Motor neuron (in vitro differentiated cells): ENCODE data around the gene ELL. TPM values are rescaled to one million over a fixed set of nuclear protein-coding genes. Genes with fewer than 3 reads are reported as not detected.
A peak's percentile ranks its signal among the peaks of the same experiment; 100 is the strongest.
"Not testable (repeated sequence)": the region's sequence is repeated elsewhere in the genome, so short reads cannot be mapped to it uniquely, and the experiment has no call there.

Source experiments
- ATAC-seq, 8 experiments: fragments of 200-7000 bp; cut with Tn5 transposase; replicated peaks in 6 of 8; 2 replicates each; pipeline ENCODE4 v1.8.0; 2021; ENCODE audit warnings: mild to moderate bottlenecking in 8 of 8, moderate library complexity in 8 of 8
- H3K27ac ChIP-seq, 2 donors: fragments of 250-450 bp; sonication (Bioruptor Pico); 2 replicates each; pipeline ENCODE4 v1.9.0; 2021; ENCODE audit warnings: antibody characterized with exemption in 2 of 2, mild to moderate bottlenecking in 2 of 2, moderate library complexity in 1 of 2
- H3K4me1 ChIP-seq, 2 donors: fragments of 250-450 bp; sonication (Bioruptor Pico); replicated peaks in 1 of 2; 2 replicates each; pipeline ENCODE4 v1.6.1; 2021; ENCODE audit warnings: antibody characterized with exemption in 2 of 2, mild to moderate bottlenecking in 2 of 2, moderate library complexity in 1 of 2
- H3K4me3 ChIP-seq, 5 donors: fragments of 250-450 bp; sonication (Bioruptor Pico); 2 replicates each; pipeline ENCODE4 v1.9.0; 2021; ENCODE audit warnings: antibody characterized with exemption in 5 of 5, mild to moderate bottlenecking in 5 of 5, moderate library complexity in 4 of 5
- WGBS, 10 experiments: fragments of 450-650 bp; shearing (Covaris generic); methylation state at CpG; one replicate each; pipeline ENCODE4 v1.0.0; 2022; 5-methylcytosine and 5-hydroxymethylcytosine counted together
- in situ Hi-C, 9 experiments: fragments of 400-800 bp; cut with MboI; loops; one replicate each; pipeline ENCODE4 v1.15.0; 2021; ENCODE audit warnings: low sequenced_read_pairs in 9 of 9, low pct_unique_long_range_greater_than_20kb in 2 of 9; ENCODE audit not compliant: unreplicated experiment in 9 of 9
- total RNA-seq, 8 experiments: library from RNA; unstranded; fragments of 300-600 nt; gene quantifications; 2 replicates each; pipeline versions ENCODE4 v1.2.3 to v1.2.4, GENCODE V29; 2022

The ELL gene
- total RNA-seq, 8 experiments from 2014 or later = 3.4 to 13.8 (median 6.2) TPM

DNA sequence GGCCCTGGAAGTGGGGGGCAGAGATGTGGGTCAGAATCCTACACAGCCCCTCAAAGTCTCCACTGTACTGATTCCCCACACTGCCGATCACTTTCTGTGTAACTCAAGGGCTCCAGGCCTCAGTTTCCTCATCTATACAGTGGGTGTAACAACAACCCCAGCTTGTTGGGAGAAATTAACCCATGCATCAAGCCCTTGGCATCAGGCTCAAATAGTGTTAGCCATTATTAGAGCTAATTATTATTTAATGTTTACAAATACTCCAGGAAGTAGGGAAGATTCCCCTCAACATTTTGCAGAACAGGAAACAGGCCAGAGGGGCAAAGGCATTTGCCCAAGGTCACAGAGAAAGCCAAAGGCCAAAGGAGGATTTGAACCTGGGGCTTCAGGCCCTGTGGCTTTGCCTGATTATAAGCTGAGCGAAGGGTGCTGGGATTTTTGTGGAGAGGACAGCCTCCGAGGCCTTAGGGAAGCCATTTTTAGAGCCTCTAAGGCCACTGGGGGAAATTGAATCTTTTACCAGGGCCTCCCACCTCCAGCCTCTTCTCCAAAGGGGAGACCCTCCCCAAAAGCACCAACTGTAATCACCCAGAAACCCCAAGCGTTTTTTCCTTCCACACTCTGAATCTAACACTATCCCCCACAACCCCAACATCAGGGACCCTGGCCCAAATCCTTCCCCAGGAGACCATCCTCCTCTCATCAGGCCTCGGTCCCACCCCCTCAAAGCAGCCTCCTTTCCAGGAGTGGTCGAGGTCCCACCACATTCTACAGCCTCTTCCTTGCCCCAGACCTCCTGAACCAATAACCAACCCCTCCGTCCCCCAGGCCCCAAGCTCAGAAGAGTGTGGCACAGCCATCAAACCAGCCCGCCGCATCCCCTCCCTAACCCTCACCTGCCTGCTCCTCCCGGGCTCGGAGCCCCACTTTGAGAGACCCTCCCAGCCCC, 20.4 kb upstream of the ELL start:
- 20 to 100% (median 61%) methylated on average over 1 to 5 of the region's 11 CpGs; no CpG with 5 or more reads in 4 of the 10 experiments for WGBS, 10 experiments
- ATAC-seq = peak in 5 of 8 experiments; percentile 20 to 36 (median 24)
- Histone ChIP-seq H3K4me1 (peaks cover 3 to 10% of the 10 kb centered on the region in 2 donors), H3K27ac (peak overlapping the region; percentile 50 to 71), H3K4me3 (peak overlapping the region; percentile 54 to 87 (median 60))
- in situ Hi-C loops = no loop called here

DNA sequence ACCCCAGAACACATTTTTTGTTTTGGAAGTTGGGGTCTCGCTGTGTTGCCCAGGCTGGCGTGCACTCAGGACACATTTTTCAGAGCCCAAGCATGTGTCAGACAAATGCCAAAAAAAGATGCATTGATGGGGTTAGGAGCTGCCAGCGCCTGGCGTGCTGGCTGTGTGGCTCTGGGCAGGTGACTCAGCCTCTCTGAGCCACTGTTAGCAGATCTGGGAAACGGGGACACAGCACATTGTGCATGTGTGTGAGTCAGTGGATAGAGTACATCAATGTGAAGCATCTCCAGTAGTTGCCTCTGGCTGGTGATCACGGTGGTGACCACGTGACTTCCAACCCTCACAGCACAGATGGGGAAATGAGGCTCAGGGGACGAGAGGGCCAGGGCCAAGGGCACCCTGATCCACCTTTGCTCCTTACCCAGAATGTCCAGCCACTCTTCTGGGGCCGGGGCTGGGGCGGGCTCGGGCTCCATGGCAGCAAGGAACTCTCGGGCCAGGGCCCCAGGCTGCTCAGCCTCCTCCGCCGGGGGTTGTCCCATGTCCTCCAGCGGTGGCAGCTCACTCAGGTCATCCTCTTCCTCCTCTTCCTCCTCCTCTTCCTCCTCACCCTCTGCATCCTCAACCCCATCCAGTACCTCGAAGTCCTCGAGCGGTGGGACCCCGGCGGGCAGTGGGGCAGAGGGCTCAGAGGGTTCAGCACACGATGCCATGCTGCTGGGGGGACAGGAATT, 19.6 kb upstream of the ELL start:
- 0 to 100% (median 100%) methylated on average over 1 to 13 of the region's 21 CpGs; no CpG with 5 or more reads in 2 of the 10 experiments for WGBS, 10 experiments
- peaks cover 3 to 10% of the 10 kb centered on the region in 2 donors for H3K4me1 ChIP-seq
- H3K4me3 ChIP-seq = no peak overlapping the region
- no peak overlapping the region for H3K27ac ChIP-seq
- ATAC-seq = peak in 1 of 8 experiments; percentile 9
- in situ Hi-C loops = no loop called here

DNA sequence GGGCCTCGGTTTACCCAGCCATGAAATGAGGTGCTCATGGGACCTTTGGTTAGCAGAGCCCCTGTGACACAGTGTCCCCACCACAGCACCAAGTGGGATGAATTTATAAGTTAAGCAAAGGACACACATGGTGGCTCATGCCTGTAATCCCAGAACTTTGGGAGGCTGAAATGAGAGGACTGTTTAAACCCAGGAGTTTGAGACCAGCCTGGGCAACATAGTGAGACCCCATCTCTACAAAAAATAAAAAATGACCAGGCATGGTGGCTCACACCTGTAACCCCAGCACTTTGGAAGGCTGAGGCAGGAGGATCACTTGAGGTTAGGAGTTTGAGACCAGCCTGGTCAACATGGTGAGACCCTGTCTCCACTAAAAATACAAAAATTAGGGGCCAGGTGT, 18.3 kb upstream of the ELL start:
- H3K27ac ChIP-seq, in situ Hi-C loops, ATAC-seq, H3K4me3 ChIP-seq: not testable (repeated sequence)
- WGBS, 10 experiments = 40 to 83% (median 75%) methylated on average over 1 of the region's 1 CpG; no CpG with 5 or more reads in 7 of the 10 experiments
- peaks cover 3 to 10% of the 10 kb centered on the region in 2 donors for H3K4me1 ChIP-seq

DNA sequence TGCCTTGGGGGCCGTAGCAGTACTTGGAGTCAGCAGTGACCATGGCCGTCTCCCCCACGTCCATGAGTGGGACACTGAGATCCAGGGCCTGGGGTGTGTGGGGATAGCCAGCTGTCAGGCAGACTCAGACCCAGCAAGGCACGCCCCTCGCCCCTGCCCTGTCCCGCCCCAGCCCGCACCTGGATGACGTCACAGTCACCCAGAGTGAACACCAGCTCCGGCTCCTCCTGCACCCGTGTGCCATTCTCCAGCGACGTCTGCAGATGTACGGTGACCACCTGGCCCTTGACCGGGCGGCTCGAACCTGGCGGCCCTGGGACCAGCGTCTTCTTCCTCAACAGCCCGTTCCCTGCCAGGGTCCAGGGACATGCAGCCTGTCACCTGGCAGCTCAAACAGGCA, 17.5 kb upstream of the ELL start:
- Histone ChIP-seq H3K4me1 (peaks cover 3 to 10% of the 10 kb centered on the region in 2 donors), H3K27ac (no peak overlapping the region), H3K4me3 (no peak overlapping the region)
- in situ Hi-C loops = no loop called here
- ATAC-seq = no peak
- 100% methylated on average over 2 of the region's 19 CpGs; no CpG with 5 or more reads in 9 of the 10 experiments for WGBS, 10 experiments

DNA sequence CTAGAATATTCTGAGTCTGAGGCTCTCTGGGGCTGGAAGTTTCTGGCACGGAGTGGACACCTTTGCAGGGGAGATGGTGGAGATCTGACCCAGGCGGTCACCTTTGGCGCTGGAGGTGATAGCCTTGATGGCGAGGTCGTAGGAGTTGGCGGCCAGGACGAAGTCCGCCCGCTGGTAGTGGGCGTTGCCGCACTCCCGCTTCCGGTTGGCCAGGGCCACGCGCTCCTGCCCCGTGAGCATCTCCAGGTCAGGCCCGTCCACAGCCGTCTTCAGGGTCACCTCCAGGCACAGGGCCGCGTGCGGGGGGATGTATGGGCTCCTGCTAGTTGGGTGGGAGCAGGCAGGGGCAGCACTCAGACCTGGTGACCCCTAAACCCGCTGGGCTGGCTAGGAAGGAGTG, 16.2 kb upstream of the ELL start:
- in situ Hi-C loops = no loop called here
- Histone ChIP-seq H3K4me1 (peaks cover 0 to 5% of the 10 kb centered on the region in 2 donors), H3K4me3 (no peak overlapping the region), H3K27ac (no peak overlapping the region)
- ATAC-seq = no peak
- WGBS, 10 experiments = 91 to 100% (median 95%) methylated on average over 4 to 9 of the region's 22 CpGs; no CpG with 5 or more reads in 7 of the 10 experiments

DNA sequence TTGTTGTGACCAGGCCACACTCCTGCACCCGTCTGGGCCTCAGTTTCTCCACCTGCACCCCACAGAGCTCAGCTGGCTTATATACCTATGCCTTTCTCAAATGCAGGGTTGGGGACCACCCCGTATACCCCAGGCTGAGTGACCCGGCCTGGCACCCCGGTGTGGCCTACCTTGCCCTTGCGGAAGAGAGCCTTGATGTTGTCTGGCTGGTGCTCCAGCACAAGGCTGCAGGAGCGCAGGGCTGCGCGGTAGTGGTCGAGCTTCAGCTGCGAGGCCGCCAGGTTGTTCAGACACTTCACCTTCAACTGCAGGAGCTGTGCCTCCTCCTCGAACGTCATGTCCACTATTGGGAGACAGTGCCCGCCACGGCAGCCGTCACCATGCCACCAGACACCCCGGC, 15.6 kb upstream of the ELL start:
- in situ Hi-C loops = no loop called here
- peaks cover 0 to 4% of the 10 kb centered on the region in 2 donors for H3K4me1 ChIP-seq
- no peak overlapping the region for H3K4me3 ChIP-seq
- H3K27ac ChIP-seq = no peak overlapping the region
- ATAC-seq = no peak
- WGBS, 10 experiments = 70 to 100% (median 100%) methylated on average over 1 to 2 of the region's 17 CpGs; no CpG with 5 or more reads in 7 of the 10 experiments

DNA sequence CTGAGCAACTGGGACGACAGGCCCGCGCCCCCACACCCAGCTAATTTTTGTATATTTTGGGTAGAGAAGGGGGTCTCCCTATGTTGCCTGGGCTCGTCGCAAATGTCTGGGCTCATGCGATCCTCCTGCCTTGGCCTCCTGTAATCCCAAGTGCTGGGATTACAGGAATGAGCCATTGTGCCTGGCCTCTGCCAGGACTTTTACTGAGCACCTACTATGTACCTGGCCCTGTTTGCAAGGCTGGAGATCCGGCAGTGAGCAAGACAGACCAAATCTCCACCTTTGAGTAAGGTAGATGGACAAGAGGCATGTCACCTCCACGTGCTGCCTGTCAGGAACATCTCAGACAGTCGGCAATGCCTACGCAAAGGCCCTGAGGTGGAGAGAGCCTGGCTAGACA, 14.6 kb upstream of the ELL start:
- Histone ChIP-seq H3K27ac (no peak overlapping the region), H3K4me3 (no peak overlapping the region), H3K4me1 (no peaks in the 10 kb centered on the region)
- ATAC-seq = no peak
- in situ Hi-C loops = no loop called here
- 60 to 100% (median 93%) methylated on average over 1 to 7 of the region's 10 CpGs; no CpG with 5 or more reads in 3 of the 10 experiments for WGBS, 10 experiments

DNA sequence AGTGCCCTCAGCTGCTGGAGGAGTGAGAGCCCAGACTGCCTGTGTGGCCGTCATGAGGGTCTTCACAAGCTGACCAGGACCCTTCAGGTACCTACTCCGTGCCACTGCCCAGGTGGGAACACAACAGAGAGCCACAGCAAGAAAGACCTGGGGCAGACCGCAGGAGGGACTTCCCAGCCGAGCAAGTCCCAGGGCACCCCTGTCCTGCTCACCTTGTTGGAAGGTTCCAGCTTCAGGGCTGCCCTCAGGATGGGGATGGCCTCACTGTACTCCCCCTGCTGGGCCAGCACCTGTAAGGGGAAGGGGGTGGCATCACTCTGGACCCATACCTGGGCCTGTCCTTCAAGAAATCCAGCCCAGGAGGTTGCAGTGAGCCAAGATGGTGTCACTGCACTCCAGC, 11.2 kb upstream of the ELL start:
- no peak for ATAC-seq
- H3K27ac ChIP-seq = no peak overlapping the region
- in situ Hi-C loops = no loop called here
- no peak overlapping the region for H3K4me3 ChIP-seq
- no peaks in the 10 kb centered on the region for H3K4me1 ChIP-seq
- 80 to 100% (median 100%) methylated on average over 1 to 4 of the region's 4 CpGs; no CpG with 5 or more reads in 5 of the 10 experiments for WGBS, 10 experiments

DNA sequence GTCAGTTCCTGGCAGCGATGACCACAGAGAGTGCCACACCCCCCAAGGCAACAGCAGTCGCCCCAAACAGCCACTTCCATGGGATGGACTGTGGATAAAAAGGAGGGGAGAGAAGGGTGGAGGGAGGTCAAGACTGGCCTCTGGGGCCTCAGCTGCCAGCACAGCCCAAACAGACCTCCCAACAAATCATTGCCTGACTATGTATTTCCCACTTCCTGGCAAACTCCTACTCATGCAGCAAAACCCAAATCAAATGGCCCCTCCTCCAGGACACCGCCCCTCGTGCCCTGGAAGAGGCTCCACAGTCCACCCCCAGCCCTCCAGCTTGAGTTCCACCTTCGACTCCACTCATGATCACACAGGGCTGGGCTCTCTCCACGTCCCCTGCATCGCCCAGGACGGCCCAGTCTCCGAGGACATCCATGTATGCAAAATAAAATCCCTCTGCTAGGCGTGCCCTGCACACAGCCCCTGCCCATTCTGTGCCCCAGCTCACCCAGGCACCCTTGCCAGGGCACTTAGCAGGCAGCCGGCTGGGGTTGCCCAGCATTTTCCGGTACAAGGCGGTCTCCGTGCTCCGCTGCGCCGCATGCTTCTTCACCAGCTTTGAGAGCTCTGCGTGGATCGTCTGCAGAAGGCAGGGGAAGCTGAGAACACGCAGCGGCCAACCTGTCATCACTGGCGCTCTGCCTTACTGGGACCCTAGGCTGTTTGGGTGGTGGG, 10.5 kb upstream of the ELL start:
- Histone ChIP-seq H3K27ac (no peak overlapping the region), H3K4me1 (no peaks in the 10 kb centered on the region), H3K4me3 (no peak overlapping the region)
- peak in 5 of 8 experiments; percentile 5 to 71 (median 12) for ATAC-seq
- in situ Hi-C loops = no loop called here
- WGBS, 10 experiments = 70 to 98% (median 72%) methylated on average over 4 to 7 of the region's 22 CpGs; no CpG with 5 or more reads in 7 of the 10 experiments

DNA sequence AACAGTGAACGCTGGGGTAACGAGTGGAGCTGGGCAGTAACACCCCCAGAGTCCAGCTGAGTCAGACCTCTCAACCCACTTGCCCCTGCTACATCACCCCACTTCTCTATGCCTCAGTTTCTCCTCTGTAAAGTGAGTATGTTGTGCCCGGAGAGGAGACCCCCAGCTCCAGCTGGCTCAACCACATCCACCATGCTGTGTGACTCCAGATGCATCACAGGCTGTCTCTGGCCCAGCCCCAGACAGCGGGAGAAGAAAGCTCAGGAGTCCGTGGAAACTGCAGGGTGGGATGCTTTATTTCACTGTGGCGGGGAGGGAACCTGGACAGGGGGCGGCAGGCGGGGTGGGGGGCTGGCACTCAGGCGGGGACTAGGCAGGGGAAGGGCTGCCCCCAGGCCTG, 9.6 kb upstream of the ELL start:
- WGBS, 10 experiments = 40 to 96% (median 75%) methylated on average over 1 to 4 of the region's 9 CpGs; no CpG with 5 or more reads in 6 of the 10 experiments
- H3K4me3 ChIP-seq = no peak overlapping the region
- H3K4me1 ChIP-seq = no peaks in the 10 kb centered on the region
- H3K27ac ChIP-seq = no peak overlapping the region
- in situ Hi-C loops = no loop called here
- ATAC-seq = no peak

DNA sequence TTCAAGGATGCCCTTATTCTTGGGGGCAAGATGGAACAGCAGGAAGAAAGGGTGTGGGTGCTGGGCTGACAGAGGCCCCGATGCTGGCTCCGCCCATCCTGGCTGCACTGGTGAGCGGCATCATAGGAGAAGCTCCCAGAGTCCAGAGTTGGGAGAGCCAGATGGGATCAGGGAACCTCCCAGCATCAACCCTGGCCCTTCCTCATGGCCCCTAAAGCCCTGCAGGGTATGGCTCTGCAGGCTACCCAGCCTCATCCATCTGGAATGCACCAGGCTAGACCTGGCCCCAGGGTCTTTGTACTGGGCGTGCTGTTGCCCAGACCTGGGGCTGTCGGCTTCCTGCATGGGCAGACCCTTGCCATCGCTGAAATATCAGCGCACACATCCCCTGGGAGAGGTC, 7.9 kb upstream of the ELL start:
- H3K4me3 ChIP-seq = no peak overlapping the region
- in situ Hi-C loops = no loop called here
- WGBS, 10 experiments = 57 to 100% (median 94%) methylated on average over 1 to 6 of the region's 7 CpGs; no CpG with 5 or more reads in 4 of the 10 experiments
- H3K4me1 ChIP-seq = no peaks in the 10 kb centered on the region
- H3K27ac ChIP-seq = no peak overlapping the region
- ATAC-seq = peak; percentile 18 to 95 (median 55)

DNA sequence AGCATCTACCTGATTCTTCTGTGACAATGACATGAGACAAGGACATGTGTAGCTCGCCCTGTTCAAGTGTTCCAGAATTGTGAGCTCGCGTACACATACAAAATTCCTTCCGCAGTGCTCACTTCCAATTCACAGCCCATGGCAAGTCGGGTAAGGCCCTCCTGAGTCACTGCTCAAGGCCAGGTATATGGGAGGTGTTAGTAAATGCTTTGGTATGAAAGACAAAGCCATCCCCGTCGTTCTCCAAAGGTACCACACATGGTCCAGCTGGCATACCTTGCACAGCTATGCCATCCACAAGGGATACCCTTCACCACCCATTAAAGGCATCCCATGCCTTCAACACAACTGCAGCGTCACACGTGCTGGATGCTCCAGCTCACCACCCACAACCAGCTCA, 4.4 kb upstream of the ELL start:
- WGBS, 10 experiments = 60 to 100% (median 86%) methylated on average over 1 to 5 of the region's 9 CpGs; no CpG with 5 or more reads in 3 of the 10 experiments
- no peak overlapping the region for H3K4me3 ChIP-seq
- no peak for ATAC-seq
- no peaks in the 10 kb centered on the region for H3K4me1 ChIP-seq
- H3K27ac ChIP-seq = no peak overlapping the region
- in situ Hi-C loops = no loop called here
